ENCODE measurements around the gene VCAM1. TPM values are rescaled to one million over a fixed set of nuclear protein-coding genes. Genes with fewer than 3 reads are reported as not detected.

Gene VCAM1
- total and polyA plus RNA-seq, 2 of the 8 experiments (the other 6 are each of a cell fraction or from before 2014, with no cell fraction given) = 0.21 TPM; not detected in 1

DNA sequence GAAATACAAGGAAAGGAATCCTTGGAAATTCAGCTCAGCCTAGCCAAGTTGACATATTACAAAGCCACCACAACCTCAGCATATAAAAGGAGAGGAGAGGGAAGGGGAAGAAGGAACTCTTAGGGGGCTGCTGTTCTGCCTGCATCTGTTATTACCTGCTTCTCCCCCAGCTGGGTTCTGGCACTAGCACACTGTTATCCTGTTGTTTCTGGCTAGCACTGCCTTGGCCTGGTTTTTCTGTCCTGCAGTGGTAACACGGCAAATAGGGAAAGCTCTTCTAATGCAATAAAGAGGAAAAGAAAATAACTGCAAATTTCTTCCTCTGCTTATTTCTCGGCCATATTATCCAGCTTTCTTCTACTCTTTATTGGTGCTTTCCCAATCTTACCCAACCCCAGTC, 16.5 kb upstream of the VCAM1 start:
- CTCF ChIA-PET (ENCODE audit: partially characterized antibody) = interaction anchor here (0.6 to 0.9 kb wide), 3 partner anchors 54 to 602 kb away, joined by 3 to 4 read pairs (median 3); no protein-coding TSS in a partner anchor
- POLR2A ChIA-PET (ENCODE audit: partially characterized antibody) = no interaction called here
- TF ChIP-seq TEAD4 (IDR thresholded peaks at IDR 0.05; ENCODE audit: low read depth, low read length) (no peak), FOSL1 (IDR thresholded peaks at IDR 0.05; ENCODE audit: insufficient read depth, low read depth, low read length) (no peak), BACH1 (IDR thresholded peaks at IDR 0.05; ENCODE audit: low read length) (no peak), SP2 (IDR thresholded peaks at IDR 0.05; ENCODE audit: low read length) (no peak), SIX5 (IDR thresholded peaks at IDR 0.05; ENCODE audit: low read depth, low read length) (no peak), PHF8 (conservative IDR thresholded peaks at IDR 0.05; ENCODE audit: low read depth, low read length) (no peak)

More for the DNA sequence above, 16.5 kb upstream of the VCAM1 start:
- Histone ChIP-seq H2BK20ac (ENCODE audit: low read length) (no peak overlapping the region), H3K4me2 (ENCODE audit: insufficient read depth in 1 of 2, low read depth in 2 of 2, low read length in 2 of 2) (no peak overlapping the region), H3K56ac (replicated peaks; ENCODE audit: insufficient read length, low read depth, low read length) (no peak overlapping the region), H3K79me2 (ENCODE audit: control insufficient read depth in 1 of 2, insufficient read depth in 2 of 2, low read length in 2 of 2) (no peaks in the 10 kb centered on the region), H4K91ac (replicated peaks; ENCODE audit: insufficient read length, low read length) (no peak overlapping the region), H2BK120ac (replicated peaks; ENCODE audit: low read depth, low read length) (no peak overlapping the region), H3K27me3 (replicated peaks in 1 of 4; ENCODE audit: control insufficient read depth in 3 of 4, extremely low read depth in 1 of 4, insufficient read depth in 3 of 4, low read length in 3 of 4) (no peaks in the 10 kb centered on the region), H3K27ac (ENCODE audit: low read depth, low read length) (no peak overlapping the region), H3K4ac (replicated peaks; ENCODE audit: insufficient read length, low read depth, low read length) (peak overlapping the region; percentile 38), H4K5ac (ENCODE audit: insufficient read length, low read depth, low read length) (no peak overlapping the region), H3K4me3 (ENCODE audit: extremely low read depth in 1 of 4, insufficient read depth in 2 of 4, low read depth in 3 of 4, low read length in 4 of 4) (no peak overlapping the region), H3K4me1 (replicated peaks in 1 of 4; ENCODE audit: control insufficient read depth in 3 of 4, insufficient read depth in 4 of 4, low read length in 3 of 4) (peaks cover 0 to 5% (median 0%) of the 10 kb centered on the region in 4 experiments; a peak in 1 of 7 replicates), H3K23me2 (ENCODE audit: low read depth, low read length) (no peaks in the 10 kb centered on the region), H3K18ac (ENCODE audit: extremely low read depth, low read length) (no peak overlapping the region), H3K9me3 (ENCODE audit: insufficient read depth in 2 of 2, low read depth in 1 of 2, low read length in 1 of 2) (no peaks in the 10 kb centered on the region), H3K79me1 (ENCODE audit: low read depth, low read length) (no peaks in the 10 kb centered on the region), H2BK12ac (ENCODE audit: low read depth, low read length) (no peak overlapping the region), H4K20me1 (replicated peaks in 1 of 2; ENCODE audit: control insufficient read depth in 1 of 2, insufficient read depth in 2 of 2, low read length in 2 of 2) (no peaks in the 10 kb centered on the region), H2AK5ac (ENCODE audit: low read depth, low read length) (no peak overlapping the region), H3K14ac (ENCODE audit: insufficient read length) (no peak overlapping the region), H2BK15ac (ENCODE audit: low read length) (no peak overlapping the region), H3K23ac (ENCODE audit: insufficient read length) (no peak overlapping the region), H2AFZ (ENCODE audit: low read length) (peak overlapping the region; percentile 12; the same call in 1 of the 2 replicates), H4K8ac (ENCODE audit: extremely low read depth, insufficient read depth, low read length) (no peak overlapping the region), H3K36me3 (ENCODE audit: control insufficient read depth in 2 of 4, insufficient read depth in 4 of 4, low read length in 3 of 4) (no peaks in the 10 kb centered on the region), H3K9ac (replicated peaks in 1 of 4; ENCODE audit: extremely low read depth in 1 of 4, low read depth in 3 of 4, low read length in 3 of 4) (no peak overlapping the region), H2BK5ac (ENCODE audit: low read depth, low read length) (no peak overlapping the region)
- DNase-seq (ENCODE audit: low read depth in 1 of 2, low spot score in 2 of 2) (no peak), FAIRE-seq (no peak)
- WGBS, 2 experiments (ENCODE audit: extremely low coverage in 1 of 2, insufficient coverage in 1 of 2, insufficient read length in 1 of 2, insufficient replicate concordance in 2 of 2, low coverage in 1 of 2, low lambda C conversion rate in 2 of 2, missing lambda C conversion rate in 1 of 2) = 84% methylated on average over 2 of the region's 2 CpGs; no CpG with 5 or more reads in 1 of the 2 experiments

Data from H1 (cell line).